MM.1S (cell line): Measurements from ENCODE around the gene TTC9.

ENCODE experiments used
- DNase-seq: peaks from one replicate; pipeline ENCODE4 v3.0.0-alpha.2; 2015
- H2AFZ ChIP-seq: fragments of 300-600 bp; sonication (generic); 2 replicates; pipeline ENCODE4 v1.6.0; 2016; ENCODE audit warnings: antibody characterized with exemption, low read length
- H3F3A ChIP-seq: fragments of 300-600 bp; sonication (generic); 2 replicates; pipeline ENCODE4 v1.6.1; 2016; ENCODE audit warnings: mild to moderate bottlenecking, antibody characterized with exemption, low read length, moderate library complexity, mixed read lengths; ENCODE audit not compliant: insufficient read depth
- H3K27ac ChIP-seq: fragments of 300-600 bp; sonication (generic); 2 replicates; pipeline ENCODE4 v1.5.1; 2016; ENCODE audit warnings: mild to moderate bottlenecking, low read length
- H3K27me3 ChIP-seq: fragments of 300-600 bp; sonication (generic); replicated peaks from 2 replicates; pipeline ENCODE4 v1.6.0; 2016; ENCODE audit warnings: low read length; ENCODE audit not compliant: insufficient read depth
- H3K36me3 ChIP-seq: fragments of 300-600 bp; sonication (generic); replicated peaks from 2 replicates; pipeline ENCODE4 v1.6.1; 2016; ENCODE audit warnings: mild to moderate bottlenecking, low read length, mixed read lengths; ENCODE audit not compliant: insufficient read depth
- H3K4me1 ChIP-seq: fragments of 300-600 bp; sonication (generic); 2 replicates; pipeline ENCODE4 v1.6.1; 2016; ENCODE audit warnings: low read length, mixed read lengths
- H3K4me2 ChIP-seq: fragments of 300-600 bp; sonication (generic); 2 replicates; pipeline ENCODE4 v1.6.0; 2016; ENCODE audit warnings: low read depth, low read length
- H3K4me3 ChIP-seq: fragments of 300-600 bp; sonication (generic); 2 replicates; pipeline ENCODE4 v1.5.1; 2016; ENCODE audit warnings: low read length, mixed read lengths
- H3K79me2 ChIP-seq: fragments of 300-600 bp; sonication (generic); 2 replicates; pipeline ENCODE4 v1.6.1; 2016; ENCODE audit warnings: mixed run types, low read length, mixed read lengths
- H3K9ac ChIP-seq: fragments of 300-600 bp; sonication (generic); 2 replicates; pipeline ENCODE4 v1.6.1; 2016; ENCODE audit warnings: low read length, mixed read lengths
- H3K9me2 ChIP-seq: fragments of 300-600 bp; sonication (generic); replicated peaks from 2 replicates; pipeline ENCODE4 v1.6.1; 2016; ENCODE audit warnings: mild to moderate bottlenecking, low read length, mixed read lengths; ENCODE audit not compliant: insufficient read depth
- H3K9me3 ChIP-seq: fragments of 300-600 bp; sonication (generic); replicated peaks from 2 replicates; pipeline ENCODE4 v1.6.1; 2016; ENCODE audit warnings: mild to moderate bottlenecking, low read length, mixed read lengths; ENCODE audit not compliant: insufficient read depth
- H4K20me1 ChIP-seq: fragments of 300-600 bp; sonication (generic); 2 replicates; pipeline ENCODE4 v1.6.1; 2016; ENCODE audit warnings: mild to moderate bottlenecking, low read length, moderate library complexity, mixed read lengths; ENCODE audit not compliant: insufficient read depth
- EZH2 ChIP-seq: fragments of 300-600 bp; sonication (generic); optimal IDR thresholded peaks from 2 replicates; pipeline ENCODE3; 2017; ENCODE audit warnings: low read depth, mild to moderate bottlenecking, antibody characterized with exemption, low read length, mixed read lengths
- EZH2phosphoT487 ChIP-seq: fragments of 300-600 bp; sonication (generic); IDR thresholded peaks from 2 replicates; pipeline ENCODE4 v1.6.1; 2018; ENCODE audit warnings: antibody characterized with exemption, low read length
- TF ChIP-seq, protein P1 (sequence below): fragments of 300-600 bp; sonication (generic); IDR thresholded peaks from 2 replicates; pipeline ENCODE4 v1.5.1; 2016; ENCODE audit warnings: antibody characterized with exemption, low read length, mixed read lengths

TTC9 gene

DNA sequence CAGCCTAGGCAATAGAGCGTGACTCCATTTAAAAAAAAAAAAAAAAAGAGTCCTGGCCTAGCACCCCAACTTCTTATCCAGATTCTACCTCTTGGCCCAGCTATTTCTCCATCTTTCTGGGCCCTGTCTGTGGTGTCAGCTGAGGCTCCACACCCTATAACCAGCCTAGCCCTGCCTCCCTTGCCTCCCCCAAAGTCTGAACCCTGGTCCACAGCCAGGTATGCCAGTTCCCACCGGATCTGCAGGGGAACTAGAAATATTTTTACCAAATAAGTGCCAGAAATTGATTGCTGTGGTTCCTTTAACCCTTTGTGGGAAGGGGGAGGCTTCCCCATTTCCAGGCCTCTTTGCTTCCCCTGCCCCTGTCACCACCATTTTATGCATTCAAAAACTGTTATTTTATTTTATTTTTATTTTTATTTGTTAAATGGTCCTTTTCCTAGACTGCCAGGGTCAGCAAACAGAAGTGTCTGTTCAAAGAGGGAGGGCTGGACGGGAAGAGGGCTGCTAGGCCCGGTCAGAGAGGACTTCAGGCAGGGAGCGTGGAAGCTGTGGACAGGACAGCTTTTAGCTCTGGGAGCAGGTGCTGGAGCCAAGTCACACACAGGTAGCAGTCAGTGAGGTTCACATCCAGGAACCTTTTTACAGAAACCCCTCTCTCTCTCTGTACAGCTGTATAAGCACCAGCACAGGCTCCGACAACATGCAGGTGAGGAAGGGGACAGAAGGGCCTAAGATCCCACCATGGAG lies 23.2 kb downstream of the TTC9 start:
- H3K79me2 ChIP-seq = no peaks in the 10 kb centered on the region
- H3F3A ChIP-seq = peaks cover 18% of the 10 kb centered on the region
- H3K27me3 ChIP-seq = no peaks in the 10 kb centered on the region
- peak; percentile 10 for DNase-seq
- no peaks in the 10 kb centered on the region for H3K36me3 ChIP-seq
- H3K27ac ChIP-seq = peak overlapping the region; percentile 79
- TF ChIP-seq EZH2phosphoT487 (no peak), EZH2 (no peak)
- H3K9me2 ChIP-seq = no peaks in the 10 kb centered on the region
- H2AFZ ChIP-seq = peak overlapping the region; percentile 65; the same call in 1 of the 2 replicates
- peaks cover 24% of the 10 kb centered on the region for H3K4me1 ChIP-seq
- H3K4me2 ChIP-seq = peak overlapping the region; percentile 47; the same call in 1 of the 2 replicates
- no peaks in the 10 kb centered on the region for H3K9me3 ChIP-seq
- H3K4me3 ChIP-seq = no peak overlapping the region
- no peaks in the 10 kb centered on the region for H4K20me1 ChIP-seq
- peak overlapping the region; percentile 59; the same call in 1 of the 2 replicates for H3K9ac ChIP-seq

- peak overlapping the region; percentile 59; the same call in 1 of the 2 replicates for H3K9ac ChIP-seq
- peak overlapping the region; percentile 47 for H3K4me2 ChIP-seq
- H4K20me1 ChIP-seq = no peaks in the 10 kb centered on the region
- H2AFZ ChIP-seq = peak overlapping the region; percentile 65
- H3K27ac ChIP-seq = peak overlapping the region; percentile 79
- peaks cover 18% of the 10 kb centered on the region for H3F3A ChIP-seq
- no peaks in the 10 kb centered on the region for H3K9me2 ChIP-seq
- DNase-seq = peak; percentile 74
- TF ChIP-seq EZH2 (no peak), EZH2phosphoT487 (no peak)
- TF ChIP-seq, protein P1, sequence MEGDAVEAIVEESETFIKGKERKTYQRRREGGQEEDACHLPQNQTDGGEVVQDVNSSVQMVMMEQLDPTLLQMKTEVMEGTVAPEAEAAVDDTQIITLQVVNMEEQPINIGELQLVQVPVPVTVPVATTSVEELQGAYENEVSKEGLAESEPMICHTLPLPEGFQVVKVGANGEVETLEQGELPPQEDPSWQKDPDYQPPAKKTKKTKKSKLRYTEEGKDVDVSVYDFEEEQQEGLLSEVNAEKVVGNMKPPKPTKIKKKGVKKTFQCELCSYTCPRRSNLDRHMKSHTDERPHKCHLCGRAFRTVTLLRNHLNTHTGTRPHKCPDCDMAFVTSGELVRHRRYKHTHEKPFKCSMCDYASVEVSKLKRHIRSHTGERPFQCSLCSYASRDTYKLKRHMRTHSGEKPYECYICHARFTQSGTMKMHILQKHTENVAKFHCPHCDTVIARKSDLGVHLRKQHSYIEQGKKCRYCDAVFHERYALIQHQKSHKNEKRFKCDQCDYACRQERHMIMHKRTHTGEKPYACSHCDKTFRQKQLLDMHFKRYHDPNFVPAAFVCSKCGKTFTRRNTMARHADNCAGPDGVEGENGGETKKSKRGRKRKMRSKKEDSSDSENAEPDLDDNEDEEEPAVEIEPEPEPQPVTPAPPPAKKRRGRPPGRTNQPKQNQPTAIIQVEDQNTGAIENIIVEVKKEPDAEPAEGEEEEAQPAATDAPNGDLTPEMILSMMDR = no peak
- no peaks in the 10 kb centered on the region for H3K36me3 ChIP-seq
- no peaks in the 10 kb centered on the region for H3K27me3 ChIP-seq
- peaks cover 24% of the 10 kb centered on the region for H3K4me1 ChIP-seq
- H3K79me2 ChIP-seq = no peaks in the 10 kb centered on the region
- H3K9me3 ChIP-seq = no peaks in the 10 kb centered on the region
- H3K4me3 ChIP-seq = no peak overlapping the region
Measured at GRCh38 chr14:70665448-70666360, 24.0 kb downstream of the TTC9 start.

GRCh38 chr14:70666361-70666686 lies 24.6 kb downstream of the TTC9 start:
- H3K9me2 ChIP-seq = no peaks in the 10 kb centered on the region
- H3K9ac ChIP-seq = peak overlapping the region; percentile 59; the same call in 1 of the 2 replicates
- H3K4me1 ChIP-seq = peaks cover 24% of the 10 kb centered on the region
- H3K79me2 ChIP-seq = no peaks in the 10 kb centered on the region
- H3K4me2 ChIP-seq = peak overlapping the region; percentile 47
- no peak for TF ChIP-seq EZH2
- no peak for TF ChIP-seq EZH2phosphoT487
- TF ChIP-seq, protein P1 = no peak
- peaks cover 18% of the 10 kb centered on the region for H3F3A ChIP-seq
- no peak for DNase-seq
- H3K36me3 ChIP-seq = no peaks in the 10 kb centered on the region
- H2AFZ ChIP-seq = peak overlapping the region; percentile 65
- no peaks in the 10 kb centered on the region for H3K27me3 ChIP-seq
- no peak overlapping the region for H3K4me3 ChIP-seq
- H4K20me1 ChIP-seq = no peaks in the 10 kb centered on the region
- H3K27ac ChIP-seq = peak overlapping the region; percentile 79; the same call in 1 of the 2 replicates
- H3K9me3 ChIP-seq = no peaks in the 10 kb centered on the region
